NCI-H82 treated with DMSO at 0.1 percent for 48 hours (cell line): ENCODE measurements around the gene RASSF7.

Experiments used
- DNase-seq: peaks from one replicate; lab custom pipeline; 2025; ENCODE audit not compliant: unreplicated experiment; lab: John Stamatoyannopoulos, UW

The RASSF7 gene

DNA sequence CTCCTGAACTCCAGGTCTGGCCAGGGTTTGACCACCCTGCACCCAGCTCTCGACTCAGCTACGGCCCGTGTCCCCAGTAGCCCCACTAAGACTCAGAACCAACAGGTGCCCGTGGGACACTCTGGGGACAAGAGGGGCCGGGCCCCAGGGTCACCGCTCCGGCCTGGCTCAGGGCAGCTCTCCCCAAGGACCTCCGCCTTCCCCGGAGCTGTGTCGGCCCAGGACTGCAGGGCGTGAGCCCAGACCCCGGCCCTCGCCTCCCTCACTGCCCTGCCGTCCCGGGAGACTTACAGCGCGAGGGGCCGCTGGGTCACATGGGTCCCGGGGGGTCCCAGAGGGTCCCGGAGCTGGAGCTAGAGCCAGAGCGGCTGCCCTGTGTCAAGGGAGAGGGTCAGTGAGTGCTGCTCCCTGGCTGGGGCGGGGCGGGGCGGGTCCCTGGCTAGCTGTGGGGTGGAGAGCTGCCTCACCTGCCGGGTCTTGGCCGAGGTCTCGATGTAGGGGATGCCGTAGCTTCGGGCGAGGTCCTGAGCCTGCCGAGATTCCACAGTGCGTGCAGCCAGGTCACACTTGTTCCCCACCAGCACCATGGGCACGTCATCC, 27.7 kb upstream of the RASSF7 start:
- DNase-seq, result no peak

DNA sequence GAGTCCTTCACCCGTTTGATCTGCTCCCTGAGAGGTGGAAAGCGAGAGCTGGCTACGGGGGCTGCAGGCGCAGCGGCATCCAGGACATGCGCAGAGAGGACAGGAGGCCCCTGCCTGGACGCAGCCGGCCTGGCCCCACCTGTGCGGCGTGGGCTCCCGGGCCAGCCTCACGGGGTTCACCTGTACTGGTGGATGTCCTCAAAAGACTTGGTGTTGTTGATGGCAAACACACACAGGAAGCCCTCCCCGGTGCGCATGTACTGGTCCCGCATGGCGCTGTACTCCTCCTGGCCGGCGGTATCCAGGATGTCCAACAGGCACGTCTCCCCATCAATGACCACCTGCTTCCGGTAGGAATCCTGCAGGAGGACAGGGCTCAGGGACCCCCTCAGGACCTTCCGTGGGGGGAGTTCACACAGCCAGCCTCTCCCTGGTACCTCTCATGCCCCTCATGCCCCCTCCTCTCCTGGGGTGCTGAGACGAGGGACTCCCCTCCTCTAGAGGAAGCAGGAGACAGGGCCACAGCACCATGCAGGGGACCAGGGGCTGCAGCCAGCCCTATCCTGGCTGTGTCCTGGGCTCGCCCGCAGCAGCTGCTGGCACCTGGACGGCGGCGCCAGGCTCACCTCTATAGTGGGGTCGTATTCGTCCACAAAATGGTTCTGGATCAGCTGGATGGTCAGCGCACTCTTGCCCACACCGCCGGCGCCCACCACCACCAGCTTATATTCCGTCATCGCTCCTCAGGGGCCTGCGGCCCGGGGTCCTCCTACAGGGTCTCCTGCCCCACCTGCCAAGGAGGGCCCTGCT, 27.0 kb upstream of the RASSF7 start:
- DNase-seq, result no peak

DNA sequence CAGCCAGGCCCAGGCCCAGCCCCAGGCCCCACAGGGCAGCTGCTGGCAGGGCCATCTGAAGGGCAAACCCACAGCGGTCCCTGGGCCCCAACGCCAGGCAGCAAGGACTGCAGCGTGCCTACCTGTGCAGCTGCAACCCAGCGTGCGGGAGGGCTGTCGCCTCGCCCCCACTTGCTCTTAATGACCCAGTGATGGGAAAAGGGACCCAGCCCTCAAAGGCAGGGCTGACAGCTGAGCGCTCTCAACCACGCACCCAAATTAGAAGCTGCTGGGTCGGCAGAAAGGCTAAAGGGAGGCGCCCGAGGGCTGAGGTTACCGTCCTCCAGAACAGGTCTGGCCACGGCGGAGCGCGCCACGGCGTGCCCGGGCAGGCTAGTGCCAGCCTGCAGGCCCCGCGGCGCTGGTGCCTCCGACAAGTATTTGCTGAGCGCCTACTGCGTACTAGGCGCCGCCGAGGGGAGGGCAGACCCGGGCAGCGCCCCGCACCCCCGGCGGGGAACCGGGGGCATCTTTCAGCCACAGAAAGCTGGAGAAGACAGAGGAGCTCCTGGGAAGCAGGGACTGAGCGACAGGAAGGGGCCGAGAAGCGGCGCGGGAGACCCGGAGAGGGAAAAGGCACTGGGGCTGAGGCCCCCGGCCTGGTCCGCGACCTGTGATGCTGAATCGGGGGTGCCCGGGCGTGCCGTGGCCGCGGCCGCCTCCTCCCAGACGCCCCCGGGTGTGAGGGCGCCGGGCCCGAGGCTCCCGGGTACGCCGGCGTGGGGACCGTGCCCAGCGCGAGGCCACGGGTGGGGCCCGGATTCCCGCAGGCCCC, 26.2 kb upstream of the RASSF7 start:
- DNase-seq, result no peak

DNA sequence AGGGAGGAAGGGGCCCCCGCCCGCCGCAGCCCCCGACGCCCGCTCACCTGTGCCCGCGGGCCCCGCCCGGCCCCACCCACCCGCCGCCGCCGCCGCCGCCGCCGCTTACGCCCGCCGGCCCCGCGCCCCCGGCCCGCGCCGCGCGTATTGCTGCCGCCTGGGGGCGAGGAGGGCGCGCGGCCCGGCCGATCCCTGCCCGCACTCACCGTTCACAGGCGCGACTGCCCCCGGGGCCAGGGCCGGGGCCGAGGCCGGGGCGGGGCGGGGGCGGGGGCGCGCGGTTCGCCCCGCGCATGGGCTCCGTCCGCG, 25.6 kb upstream of the RASSF7 start:
- DNase-seq, result no peak

DNA sequence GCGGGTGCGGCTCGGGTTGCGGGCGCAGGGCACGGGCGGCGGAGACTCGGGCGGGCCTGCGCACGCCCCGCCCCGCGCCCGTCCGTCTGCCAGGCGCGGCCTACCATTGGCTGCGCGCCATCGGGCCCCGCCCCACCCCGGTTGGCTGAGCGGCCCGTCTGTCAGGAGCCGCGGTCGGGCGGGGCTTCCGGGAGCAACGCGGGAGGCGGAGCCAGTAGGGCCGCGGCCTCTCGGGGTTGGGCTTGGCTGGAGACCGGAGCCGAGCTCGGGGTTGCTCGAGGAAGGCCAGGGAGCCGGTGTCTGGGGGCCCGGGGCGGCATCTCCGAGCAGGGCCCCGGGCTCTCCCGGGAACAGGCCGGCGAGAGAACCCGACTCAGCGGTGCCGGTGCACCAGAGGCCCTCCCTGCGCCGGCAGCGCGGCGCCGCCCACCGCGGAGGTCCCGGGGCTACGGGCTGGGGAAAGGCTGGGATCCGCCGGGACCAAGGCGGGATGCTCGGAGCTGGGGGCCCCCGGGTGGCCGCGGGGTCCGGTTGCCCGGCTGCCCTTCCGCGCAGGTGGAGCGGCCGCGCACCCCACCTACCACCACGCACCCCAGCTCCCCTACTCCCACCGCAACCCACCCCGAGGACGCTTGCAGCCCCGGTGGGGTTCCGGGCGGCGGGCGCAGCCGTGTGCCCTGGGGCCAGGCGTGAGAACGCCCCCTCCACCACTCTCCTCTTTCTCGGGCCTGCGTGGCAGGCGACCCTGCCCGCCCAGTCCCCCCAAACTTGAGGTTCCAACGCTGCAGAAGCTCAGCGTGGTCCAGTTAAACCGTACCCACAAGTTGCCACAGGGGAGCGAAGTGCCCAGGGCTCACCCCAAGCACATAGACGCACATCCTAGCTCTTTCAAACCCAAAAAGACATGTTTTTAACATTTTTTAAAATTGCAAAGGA, 25.0 kb upstream of the RASSF7 start, which contains the start of gene HRAS:
TSS of gene HRAS (minus strand) at position 58 of the 936 bp plus-strand sequence.
- DNase-seq, result peak; percentile 78

DNA sequence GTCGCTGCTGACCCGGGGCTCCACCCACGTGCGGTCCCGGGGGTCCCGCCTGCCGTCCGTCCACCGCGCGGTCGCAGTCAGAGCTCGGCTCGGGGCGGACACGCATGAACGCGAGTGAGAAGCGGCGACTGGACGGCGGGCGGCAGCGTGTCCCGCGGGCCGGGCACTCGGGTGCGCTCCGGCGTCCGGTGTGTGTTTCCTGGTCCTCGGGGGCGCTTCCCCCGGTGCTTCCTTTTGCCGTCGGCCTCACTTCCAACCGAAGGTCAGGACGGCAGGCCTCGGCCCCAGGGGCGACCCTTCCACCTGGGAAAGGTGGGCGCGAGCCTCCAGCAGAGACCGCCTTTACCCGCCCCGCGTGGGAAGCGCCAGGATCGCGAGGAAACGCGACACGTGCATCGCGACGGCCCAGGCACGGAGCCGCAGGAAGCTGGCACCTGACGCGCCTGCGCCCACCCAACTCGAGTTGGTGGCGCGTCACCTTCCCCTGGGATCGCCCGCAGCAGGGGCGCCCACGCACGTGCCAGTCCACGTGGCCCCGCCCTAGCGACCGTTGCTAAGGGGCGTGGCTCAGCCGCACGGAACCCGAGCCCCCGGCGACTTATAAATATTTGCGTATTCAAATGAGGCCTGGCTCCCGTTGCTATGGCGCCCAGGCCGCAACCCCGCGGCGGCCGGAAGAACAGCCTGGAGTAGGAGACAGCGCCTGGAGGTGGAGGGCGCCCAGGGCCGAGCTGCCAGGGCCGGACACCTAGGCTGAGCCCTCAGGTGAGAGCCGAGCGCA, 23.7 kb upstream of the RASSF7 start, which contains the start of gene LRRC56:
TSS of gene LRRC56 (plus strand) at position 687 of the 781 bp plus-strand sequence. CDS start 3,158 bp downstream, outside the sequence.
- peak; percentile 60 for DNase-seq

DNA sequence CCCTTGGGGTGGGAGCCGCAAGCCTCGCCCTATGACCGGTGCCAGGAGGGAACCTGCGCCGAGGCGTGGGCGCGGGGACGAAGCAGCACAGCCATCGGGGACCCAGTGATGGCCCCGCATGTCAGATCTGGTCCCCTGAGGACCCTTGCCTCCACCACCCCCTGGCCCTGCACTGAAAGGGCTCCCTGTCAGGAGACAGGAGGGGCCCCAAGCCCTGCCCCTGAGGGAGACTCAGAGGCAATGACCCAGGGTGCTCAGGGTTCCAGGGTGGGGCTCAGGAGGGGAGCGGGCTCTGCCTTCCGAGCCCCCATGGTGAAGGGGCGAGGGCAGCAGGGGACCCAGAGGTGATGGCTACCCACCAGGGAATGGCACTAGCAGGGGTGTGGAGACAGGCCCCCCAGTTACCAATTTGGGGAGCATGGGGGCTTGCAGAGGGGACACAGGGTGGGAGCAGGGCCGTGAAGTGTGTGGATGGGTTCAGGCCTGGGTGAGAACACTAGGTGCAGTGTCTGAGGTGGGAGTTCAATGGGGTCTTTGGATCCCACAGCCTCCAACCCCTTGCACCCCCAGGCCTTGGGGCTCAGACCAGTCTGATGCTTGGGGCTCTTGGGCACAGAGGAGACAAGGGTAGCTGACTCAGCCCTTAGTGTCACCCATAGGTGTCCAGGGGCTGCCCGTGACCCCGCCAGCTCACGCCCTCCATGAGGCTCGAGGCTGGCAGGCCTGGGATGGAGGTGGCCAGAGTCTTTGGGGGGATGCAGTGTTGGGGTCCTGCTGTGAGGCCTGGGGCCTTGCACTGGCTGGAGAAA, 22.9 kb upstream of the RASSF7 start:
- DNase-seq, result no peak

DNA sequence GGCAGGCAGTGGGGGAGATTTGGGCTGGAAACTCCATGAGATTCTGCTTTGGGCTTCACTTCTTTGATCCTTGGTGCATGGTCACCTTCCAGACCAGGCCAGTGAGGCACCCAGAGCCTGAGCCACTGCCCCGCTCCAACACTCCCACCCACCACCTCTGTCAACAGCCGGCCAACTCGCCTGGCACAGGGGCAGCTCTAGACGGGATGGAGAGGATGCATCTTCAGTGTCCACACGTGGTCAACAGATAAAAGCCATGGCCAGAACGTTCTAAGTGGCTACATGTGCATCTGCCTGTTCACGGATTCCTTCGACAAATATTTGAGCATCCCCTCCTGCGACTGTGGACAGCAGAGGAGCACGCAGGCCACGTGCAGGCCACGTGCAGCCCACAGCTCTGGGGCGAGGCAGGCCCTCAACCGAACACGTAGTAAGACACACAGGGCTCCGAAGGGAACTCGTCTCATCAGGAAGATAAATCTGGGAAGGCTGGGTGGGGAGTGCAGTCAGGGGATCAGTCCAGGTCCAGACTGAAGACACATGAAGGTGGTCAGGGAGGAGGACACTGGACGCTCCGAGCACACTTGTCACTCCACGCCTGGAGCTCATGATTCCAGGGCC, 22.2 kb upstream of the RASSF7 start:
- DNase-seq, result no peak

DNA sequence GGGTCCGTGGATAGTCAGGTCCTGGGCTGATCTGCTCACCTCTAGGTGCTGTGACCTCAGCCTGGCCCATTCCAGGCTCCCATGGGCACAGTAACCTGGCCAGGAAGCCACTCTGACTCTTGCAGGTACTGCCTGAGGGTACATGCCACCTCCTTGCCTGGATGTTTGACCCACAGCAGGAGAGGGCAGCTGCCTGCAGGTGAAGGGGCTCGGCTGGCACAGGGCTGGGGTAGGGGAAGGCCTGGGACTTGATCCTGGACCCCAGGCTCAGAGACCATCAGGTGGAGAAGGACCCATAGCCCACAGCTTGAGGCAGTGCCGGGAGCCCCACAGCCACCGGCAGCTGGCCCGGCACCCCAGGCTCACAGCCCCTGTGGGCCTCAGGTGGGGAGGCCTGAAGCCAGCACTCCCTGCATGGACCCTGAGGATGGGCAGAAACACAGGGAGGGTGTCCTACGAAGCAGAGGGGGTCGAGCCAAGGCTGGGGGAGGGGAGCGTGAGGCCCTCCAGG, 20.7 kb upstream of the RASSF7 start:
- DNase-seq, result no peak

DNA sequence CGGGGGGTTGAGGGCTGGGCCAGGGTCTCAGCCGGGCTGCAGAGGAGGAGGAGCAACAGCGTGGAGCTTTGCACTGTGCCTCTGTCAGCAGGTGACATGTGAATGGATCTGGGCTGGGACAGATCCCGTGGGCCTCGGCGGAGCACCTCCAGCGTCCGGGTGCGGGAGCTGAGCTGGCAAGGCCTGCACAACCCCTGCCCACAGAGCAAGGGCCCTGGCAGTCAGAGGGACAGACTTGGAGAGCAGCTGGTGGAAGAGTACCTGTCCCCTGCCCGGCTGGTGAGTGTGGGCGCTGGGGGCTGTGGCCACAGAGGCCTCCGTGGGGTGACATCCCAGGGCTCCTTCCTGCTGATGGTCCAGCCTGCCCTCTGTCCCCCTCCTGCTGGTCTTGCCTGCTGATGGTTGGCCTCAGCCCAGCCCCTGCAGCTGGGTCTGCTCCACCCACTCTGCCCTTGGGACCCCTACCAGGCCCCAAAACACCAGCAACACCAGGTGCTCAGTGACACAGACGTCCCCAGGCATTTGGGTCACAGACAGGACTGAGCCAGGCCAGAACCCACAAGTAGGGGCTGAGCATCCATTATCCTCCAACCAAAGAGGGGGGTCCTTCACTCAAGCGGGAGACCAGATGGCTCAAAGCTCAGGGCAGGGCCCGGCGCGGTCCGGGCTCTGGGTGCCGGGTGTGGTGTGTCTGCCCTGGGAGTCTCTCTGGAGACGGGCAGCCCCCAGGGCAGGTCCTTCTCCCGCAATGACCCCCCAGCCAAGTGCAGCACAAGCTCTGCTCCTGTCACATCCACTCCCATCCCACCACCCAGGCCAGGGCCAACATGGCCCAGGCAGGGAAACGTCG, 20.0 kb upstream of the RASSF7 start:
- no peak for DNase-seq

DNA sequence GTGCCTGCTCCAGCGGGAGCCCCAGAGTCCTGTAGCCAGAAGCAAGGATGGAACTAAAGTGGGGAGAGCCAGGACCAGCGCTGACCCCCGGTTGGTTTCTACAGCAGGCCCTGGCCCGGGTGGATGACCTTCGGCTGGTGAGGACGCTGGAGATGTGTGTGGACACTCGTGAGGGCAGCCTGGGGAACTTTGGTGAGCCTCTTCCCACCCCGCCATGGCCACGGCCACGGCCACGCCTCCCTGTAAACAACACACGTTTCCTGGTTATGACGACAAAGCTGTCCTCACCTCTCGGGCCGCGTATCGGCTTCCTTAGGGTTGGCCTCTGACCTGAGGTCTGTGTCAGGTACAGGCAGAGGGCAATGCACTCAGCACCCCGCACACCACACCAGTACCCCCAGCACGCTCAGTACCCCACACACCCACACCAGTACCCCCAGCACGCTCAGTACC, 19.3 kb upstream of the RASSF7 start:
- no peak for DNase-seq

DNA sequence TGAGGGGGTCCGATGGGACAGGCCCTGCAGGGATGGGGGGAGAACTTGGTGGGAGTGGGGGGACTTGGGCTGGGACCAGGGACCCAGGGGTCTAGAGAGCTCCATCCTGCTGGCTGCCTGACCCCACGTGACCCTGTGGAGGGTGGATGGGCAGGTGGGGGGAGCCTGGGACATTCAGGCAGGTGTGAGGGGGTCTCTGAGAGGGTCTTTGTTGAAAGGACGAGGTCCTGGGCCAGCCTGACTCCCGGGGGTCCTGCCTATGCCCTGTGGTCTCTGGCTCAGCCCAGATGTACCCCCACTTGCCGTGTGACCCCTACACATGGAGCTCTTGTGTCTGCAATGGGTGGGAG, 16.0 kb upstream of the RASSF7 start:
- no peak for DNase-seq

DNA sequence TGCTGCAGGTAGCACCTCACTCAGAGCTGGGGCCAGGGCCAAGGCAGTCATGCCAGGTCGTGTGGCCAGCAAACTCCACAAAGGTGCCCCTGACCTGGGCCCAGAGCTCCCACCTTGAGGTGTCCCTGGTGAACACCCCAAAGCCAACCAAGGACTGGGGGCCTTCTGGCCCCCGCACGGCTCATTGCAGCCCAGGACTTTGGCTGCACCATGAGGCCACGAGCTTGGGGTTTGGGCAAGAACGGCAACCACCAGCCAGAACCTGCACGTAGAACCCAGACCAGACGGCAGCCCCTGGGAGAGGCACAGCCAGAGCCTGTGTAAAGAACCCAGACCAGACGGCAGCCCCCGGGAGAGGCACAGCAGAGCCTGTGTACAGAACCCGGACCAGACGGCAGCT, 15.6 kb upstream of the RASSF7 start:
- no peak for DNase-seq

DNA sequence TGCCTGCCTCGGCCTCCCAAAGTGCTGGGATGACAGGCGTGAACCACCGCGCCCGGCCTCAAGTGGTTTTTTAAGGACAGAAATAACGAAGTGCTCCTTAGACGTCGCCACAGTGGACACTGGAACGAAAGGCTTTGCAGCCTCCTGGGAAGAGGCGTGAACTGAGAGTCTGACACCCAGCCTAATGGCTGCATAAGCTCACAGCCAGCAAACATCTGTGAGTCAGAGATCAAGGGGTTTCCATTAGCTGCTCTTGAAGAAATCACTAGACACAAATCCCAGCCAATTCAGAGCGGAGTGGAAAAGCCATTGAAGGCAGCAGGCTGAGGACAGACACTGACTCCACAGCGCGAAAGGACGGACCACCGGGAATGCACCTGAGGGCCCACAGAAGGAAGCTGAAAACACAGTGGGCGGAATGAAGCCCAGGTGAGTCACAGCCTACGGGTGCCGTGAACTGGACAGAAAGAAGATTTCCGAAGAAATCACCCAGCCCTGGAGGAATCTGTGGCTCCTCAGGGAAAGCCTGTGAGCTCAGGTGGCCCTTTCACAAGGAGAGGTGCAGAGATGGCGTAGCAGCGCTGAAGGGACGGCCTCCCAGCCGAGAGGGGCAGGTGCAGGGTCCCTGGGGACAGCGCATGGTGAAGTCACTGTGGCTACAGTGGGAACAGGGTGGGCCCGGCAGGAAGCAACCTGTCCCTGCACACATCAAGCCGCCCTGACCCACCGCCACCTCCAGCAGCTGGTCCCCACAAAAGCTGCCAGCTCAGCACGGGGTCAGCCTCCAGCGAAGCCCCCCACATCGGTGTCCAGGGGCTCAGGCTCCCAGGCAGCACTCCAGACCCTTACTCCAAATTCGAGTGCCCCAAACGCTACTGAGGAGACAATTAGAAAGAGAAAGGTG, 11.8 kb upstream of the RASSF7 start:
- DNase-seq, result no peak

DNA sequence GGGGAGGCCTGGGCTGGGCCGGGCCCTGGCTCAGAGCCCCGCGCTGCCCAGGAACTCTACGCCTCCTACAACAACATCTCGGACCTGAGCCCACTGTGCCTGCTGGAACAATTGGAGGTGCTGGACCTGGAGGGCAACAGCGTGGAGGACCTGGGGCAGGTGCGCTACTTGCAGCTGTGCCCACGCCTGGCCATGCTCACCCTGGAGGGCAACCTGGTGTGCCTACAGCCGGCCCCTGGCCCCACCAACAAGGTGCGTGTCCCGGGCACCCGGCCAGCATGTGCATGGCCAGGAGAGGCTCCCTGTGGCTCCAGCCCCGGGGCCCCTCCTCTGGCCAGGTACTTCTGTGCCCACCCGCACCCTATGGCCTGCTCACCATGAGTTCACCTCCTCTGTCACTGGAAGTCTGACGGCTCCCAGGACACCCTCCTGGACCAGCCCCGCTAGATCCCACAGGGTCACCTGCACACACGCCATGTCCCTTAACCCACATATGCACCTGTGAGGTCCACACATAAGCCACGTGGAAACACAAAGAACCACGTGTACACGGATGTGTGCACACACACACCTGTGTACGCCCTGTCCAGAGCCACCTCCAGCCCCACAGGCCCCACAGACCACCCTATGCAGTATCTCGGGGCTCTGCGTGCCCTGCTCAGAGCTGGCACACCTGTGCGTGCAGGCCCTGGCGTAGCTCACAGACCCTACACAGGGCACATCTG, 10.6 kb upstream of the RASSF7 start:
- no peak for DNase-seq

DNA sequence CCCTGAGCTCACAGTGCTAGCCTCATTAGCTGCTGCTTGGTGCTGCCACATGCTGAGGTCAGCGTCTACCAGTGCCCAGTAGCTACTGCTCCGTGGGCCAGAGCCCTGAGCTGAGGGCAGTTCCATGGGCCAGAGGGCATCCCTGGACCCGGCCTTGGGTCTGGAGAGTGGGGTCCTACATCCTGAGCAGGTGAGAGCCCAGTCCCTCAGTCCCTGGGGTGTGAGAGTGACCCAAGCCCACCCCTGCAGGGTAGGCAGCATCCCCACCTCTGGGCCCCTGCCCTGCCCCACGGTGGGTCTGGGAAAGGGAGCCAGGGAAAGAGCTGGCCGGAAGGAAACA, 10.1 kb upstream of the RASSF7 start:
- no peak for DNase-seq
